H1 (cell line): ENCODE measurements around the gene POLR2I. TPM values are rescaled to one million over a fixed set of nuclear protein-coding genes. Genes with fewer than 3 reads are reported as not detected.

ENCODE experiments used
- CTCF ChIA-PET: fragments of 300-600 bp; sonication (Branson Sonifier 250); formaldehyde crosslinking; loops from one replicate; lab custom pipeline; 2021; ENCODE audit not compliant: partially characterized antibody; lab: Charles Lee
- POLR2A ChIA-PET: fragments of 300-600 bp; sonication (Branson Sonifier 250); formaldehyde crosslinking; loops from one replicate; lab custom pipeline; 2021; ENCODE audit warnings: inconsistent platforms; ENCODE audit not compliant: partially characterized antibody; lab: Charles Lee
- DNase-seq, 2 experiments: peaks; one replicate each; pipeline versions ENCODE4 v3.0.0 to v3.0.0-alpha.2; 2010 to 2022; ENCODE audit warnings: low spot score in 2 of 2, low read depth in 1 of 2, mixed read lengths in 1 of 2
- FAIRE-seq: peaks from 2 replicates; lab custom pipeline; 2011; peaks lifted over from hg19 to GRCh38; lab: Jason Lieb, UNC
- H2AFZ ChIP-seq: 2 replicates; pipeline ENCODE4 v1.8.1; 2012; ENCODE audit warnings: low read length, inconsistent platforms
- H2AK5ac ChIP-seq: 2 replicates; pipeline ENCODE4 v1.6.1; 2013; ENCODE audit warnings: low read depth, low read length
- H2BK120ac ChIP-seq: replicated peaks from 2 replicates; pipeline ENCODE3; 2013; ENCODE audit warnings: low read depth, low read length, inconsistent platforms
- H2BK12ac ChIP-seq: 2 replicates; pipeline ENCODE4 v1.6.1; 2013; ENCODE audit warnings: low read depth, low read length
- H2BK15ac ChIP-seq: 2 replicates; pipeline ENCODE4 v1.6.1; 2013; ENCODE audit warnings: low read length
- H2BK20ac ChIP-seq: 2 replicates; pipeline ENCODE4 v1.6.1; 2013; ENCODE audit warnings: low read length
- H2BK5ac ChIP-seq: 2 replicates; pipeline ENCODE4 v1.6.1; 2013; ENCODE audit warnings: low read depth, low read length
- H3K14ac ChIP-seq: 2 replicates; pipeline ENCODE4 v1.6.1; 2013; ENCODE audit warnings: inconsistent platforms; ENCODE audit not compliant: insufficient read length
- H3K18ac ChIP-seq: 2 replicates; pipeline ENCODE4 v1.6.1; 2013; ENCODE audit warnings: low read length; ENCODE audit errors: extremely low read depth
- H3K23ac ChIP-seq: 2 replicates; pipeline ENCODE4 v1.6.1; 2013; ENCODE audit warnings: inconsistent platforms; ENCODE audit not compliant: insufficient read length
- H3K23me2 ChIP-seq: 2 replicates; pipeline ENCODE4 v1.6.1; 2013; ENCODE audit warnings: low read depth, low read length
- H3K27ac ChIP-seq: 2 replicates; pipeline ENCODE4 v1.6.1; 2011; ENCODE audit warnings: low read depth, low read length, inconsistent platforms
- H3K27me3 ChIP-seq, 4 experiments: replicated peaks in 1 of 4; 1 replicate in 1 of 4; 2 replicates in 3 of 4; pipeline versions ENCODE4 v1.6.1 to v1.8.1; 2011 to 2013; ENCODE audit warnings: low read length in 3 of 4, mild to moderate bottlenecking in 3 of 4, inconsistent platforms in 2 of 4, mixed read lengths in 2 of 4, moderate library complexity in 1 of 4; ENCODE audit not compliant: control insufficient read depth in 3 of 4, insufficient read depth in 3 of 4; ENCODE audit errors: extremely low read depth in 1 of 4
- H3K36me3 ChIP-seq, 4 experiments: 2 replicates each; pipeline versions ENCODE4 v1.6.1 to v1.8.1; 2011 to 2013; ENCODE audit warnings: mild to moderate bottlenecking in 4 of 4, low read length in 3 of 4, moderate library complexity in 2 of 4, control low read depth in 1 of 4, inconsistent platforms in 1 of 4; ENCODE audit not compliant: insufficient read depth in 4 of 4, control insufficient read depth in 2 of 4
- H3K4ac ChIP-seq: replicated peaks from 2 replicates; pipeline ENCODE3; 2013; ENCODE audit warnings: low read length, low read depth, mixed read lengths, inconsistent platforms; ENCODE audit not compliant: insufficient read length
- H3K4me1 ChIP-seq, 4 experiments: replicated peaks in 1 of 4; 1 replicate in 1 of 4; 2 replicates in 3 of 4; pipeline versions ENCODE4 v1.6.1 to v1.8.1; 2011 to 2013; ENCODE audit warnings: low read length in 3 of 4, inconsistent platforms in 2 of 4, mixed read lengths in 1 of 4; ENCODE audit not compliant: insufficient read depth in 4 of 4, control insufficient read depth in 3 of 4
- H3K4me2 ChIP-seq, 2 experiments: 2 replicates each; pipeline versions ENCODE4 v1.6.1 to v1.8.1; 2011 to 2013; ENCODE audit warnings: low read depth in 2 of 2, low read length in 2 of 2, control low read depth in 1 of 2, inconsistent platforms in 1 of 2, mild to moderate bottlenecking in 1 of 2; ENCODE audit not compliant: insufficient read depth in 1 of 2
- H3K4me3 ChIP-seq, 4 experiments: fragments of 200-600, 300-600 bp in 1 of 4; sonication (generic), shearing (Covaris generic), sonication (Bioruptor Twin) in 1 of 4; 2 replicates each; pipeline versions ENCODE4 v1.5.1 to v1.8.1; 2011 to 2016; ENCODE audit warnings: low read length in 4 of 4, low read depth in 3 of 4, control low read depth in 2 of 4, inconsistent platforms in 2 of 4, mild to moderate bottlenecking in 2 of 4, mixed read lengths in 1 of 4, moderate library complexity in 1 of 4; ENCODE audit not compliant: insufficient read depth in 2 of 4; ENCODE audit errors: extremely low read depth in 1 of 4
- H3K56ac ChIP-seq: replicated peaks from 2 replicates; pipeline ENCODE3; 2013; ENCODE audit warnings: low read depth, mild to moderate bottlenecking, mixed read lengths, low read length, inconsistent platforms; ENCODE audit not compliant: insufficient read length
- H3K79me1 ChIP-seq: 2 replicates; pipeline ENCODE4 v1.6.1; 2013; ENCODE audit warnings: low read depth, low read length, control low read depth
- H3K79me2 ChIP-seq, 2 experiments: 2 replicates each; pipeline versions ENCODE4 v1.6.1 to v1.8.1; 2012 to 2013; ENCODE audit warnings: low read length in 2 of 2, mild to moderate bottlenecking in 2 of 2, inconsistent platforms in 1 of 2; ENCODE audit not compliant: insufficient read depth in 2 of 2, control insufficient read depth in 1 of 2
- H3K9ac ChIP-seq, 4 experiments: replicated peaks in 1 of 4; 1 replicate in 1 of 4; 2 replicates in 3 of 4; pipeline versions ENCODE4 v1.6.1 to v1.8.1; 2011 to 2013; ENCODE audit warnings: low read depth in 3 of 4, low read length in 3 of 4, control low read depth in 2 of 4, mild to moderate bottlenecking in 2 of 4, moderate library complexity in 2 of 4, inconsistent platforms in 1 of 4; ENCODE audit errors: extremely low read depth in 1 of 4
- H3K9me3 ChIP-seq, 2 experiments: 2 replicates each; pipeline versions ENCODE4 v1.6.1 to v1.8.1; 2012 to 2013; ENCODE audit warnings: mild to moderate bottlenecking in 2 of 2, moderate library complexity in 2 of 2, control low read depth in 1 of 2, inconsistent platforms in 1 of 2, low read depth in 1 of 2, low read length in 1 of 2, mixed read lengths in 1 of 2; ENCODE audit not compliant: insufficient read depth in 2 of 2
- H4K20me1 ChIP-seq, 2 experiments: replicated peaks in 1 of 2; 2 replicates each; pipeline versions ENCODE3 to v1.8.1; 2011 to 2013; ENCODE audit warnings: inconsistent platforms in 2 of 2, low read length in 2 of 2, mild to moderate bottlenecking in 1 of 2; ENCODE audit not compliant: insufficient read depth in 2 of 2, control insufficient read depth in 1 of 2
- H4K5ac ChIP-seq: 2 replicates; pipeline ENCODE4 v1.6.1; 2013; ENCODE audit warnings: low read length, low read depth, mixed read lengths, inconsistent platforms; ENCODE audit not compliant: insufficient read length
- H4K8ac ChIP-seq: 2 replicates; pipeline ENCODE4 v1.8.0; 2013; ENCODE audit warnings: mild to moderate bottlenecking, moderate library complexity, low read length, inconsistent platforms; ENCODE audit not compliant: insufficient read depth; ENCODE audit errors: extremely low read depth
- H4K91ac ChIP-seq: replicated peaks from 2 replicates; pipeline ENCODE3; 2013; ENCODE audit warnings: low read length, mixed read lengths, inconsistent platforms; ENCODE audit not compliant: insufficient read length
- ASH2L ChIP-seq: fragments of 200-600, 300-600 bp; sonication (generic); IDR thresholded peaks from one replicate; pipeline ENCODE4 v1.7.1; 2017; ENCODE audit warnings: low read length
- BACH1 ChIP-seq: IDR thresholded peaks from 2 replicates; pipeline ENCODE4 v1.6.1; 2012; ENCODE audit warnings: low read length, improper control_type of control experiment
- EGR1 ChIP-seq: IDR thresholded peaks from 2 replicates; pipeline ENCODE4 v1.6.1; 2011; ENCODE audit warnings: low read depth, low read length, borderline replicate concordance
- POLR2A ChIP-seq, 2 experiments: IDR thresholded peaks; 1 replicate in 1 of 2; 2 replicates in 1 of 2; pipeline ENCODE4 v1.6.1; 2011; ENCODE audit warnings: low read depth in 2 of 2, low read length in 2 of 2, mild to moderate bottlenecking in 2 of 2; ENCODE audit errors: control extremely low read depth in 1 of 2
- RBBP5 ChIP-seq: IDR thresholded peaks from 2 replicates; pipeline ENCODE4 v1.7.1; 2012; ENCODE audit warnings: low read depth, mild to moderate bottlenecking, inconsistent platforms, low read length, moderate library complexity, borderline replicate concordance
- TAF7 ChIP-seq: optimal IDR thresholded peaks from 2 replicates; pipeline ENCODE3; 2011; ENCODE audit warnings: low read depth, mild to moderate bottlenecking, inconsistent platforms, low read length, moderate library complexity, borderline replicate concordance
- TEAD4 ChIP-seq: IDR thresholded peaks from 2 replicates; pipeline ENCODE4 v1.6.1; 2012; ENCODE audit warnings: low read depth, low read length, inconsistent platforms, mixed read lengths
- WGBS, 2 experiments: shearing (Covaris generic) in 1 of 2; methylation state at CpG; one replicate each; pipeline versions ENCODE4 v1.1.6 to v1.1.7; 2013 to 2015; ENCODE audit warnings: low lambda C conversion rate in 2 of 2, mixed read lengths in 2 of 2, inconsistent platforms in 1 of 2, low coverage in 1 of 2, missing lambda C conversion rate in 1 of 2; ENCODE audit not compliant: insufficient replicate concordance in 2 of 2, insufficient coverage in 1 of 2, insufficient read length in 1 of 2; ENCODE audit errors: extremely low coverage in 1 of 2, missing lambda C conversion rate in 1 of 2; 5-methylcytosine and 5-hydroxymethylcytosine counted together
- polyA plus RNA-seq, 7 experiments: library from polyadenylated mRNA; depleted of rRNA in 3 of 7; stranded (reverse) in 5 of 7; unstranded in 2 of 7; fragments of >200 nt in 5 of 7; fragments of 200-250 nt in 2 of 7; gene quantifications; 1 replicate in 5 of 7; 2 replicates in 1 of 7; 4 replicates in 1 of 7; pipeline versions ENCODE4 v1.2.1 to v1.2.3, GENCODE V29; 2011 to 2013; ENCODE audit warnings: missing spikeins in 2 of 7, mixed read lengths in 2 of 7
- total RNA-seq: library from RNA; stranded (reverse); fragmentation: NEBNext Ultra II Directional; extraction: Animal tissue kit (Norgen Biotek cat#: 25700); gene quantifications from 2 replicates; pipeline ENCODE4 v1.2.1, GENCODE V29; 2021
- TF ChIP-seq, protein P1 (sequence below): IDR thresholded peaks from 2 replicates; pipeline ENCODE4 v1.6.1; 2011; ENCODE audit warnings: low read length, improper control_type of control experiment

POLR2I gene
- total and polyA plus RNA-seq, 2 of the 8 experiments (the other 6 are each of a cell fraction or from before 2014, with no cell fraction given), result 143 to 150 TPM

- H3K27me3 ChIP-seq, result no peaks in the 10 kb centered on the region
- no peak overlapping the region for H3K18ac ChIP-seq
- H3K27ac ChIP-seq, result no peak overlapping the region
- no peak overlapping the region for H2AK5ac ChIP-seq
- no peak overlapping the region for H2AFZ ChIP-seq
- no peaks in the 10 kb centered on the region for H3K23me2 ChIP-seq
- ChIA-PET CTCF (interaction anchor here (0.8 to 1.5 kb wide), 4 partner anchors 12 to 68 kb away, joined by 3 to 4 read pairs (median 4); no protein-coding TSS in a partner anchor), POLR2A (interaction anchor here (1.3 to 4.4 kb wide), 3 partner anchors 11 to 41 kb away, joined by 3 to 18 read pairs (median 17); partner anchors contain the start of genes POLR2I and TBCB)
- no peaks in the 10 kb centered on the region for H3K9me3 ChIP-seq
- no peak overlapping the region for H3K4me3 ChIP-seq
- no peak overlapping the region for H4K8ac ChIP-seq
- no peak overlapping the region for H2BK12ac ChIP-seq
- no peaks in the 10 kb centered on the region for H3K4me1 ChIP-seq
- H3K79me1 ChIP-seq, result no peaks in the 10 kb centered on the region
- no peak overlapping the region for H4K5ac ChIP-seq
- no peaks in the 10 kb centered on the region for H3K79me2 ChIP-seq
- no peak overlapping the region for H3K4ac ChIP-seq
- H2BK120ac ChIP-seq, result no peak overlapping the region
- H3K36me3 ChIP-seq, result peaks cover 19 to 60% (median 54%) of the 10 kb centered on the region in 4 experiments
- H3K23ac ChIP-seq, result no peak overlapping the region
- TF ChIP-seq, protein P1, sequence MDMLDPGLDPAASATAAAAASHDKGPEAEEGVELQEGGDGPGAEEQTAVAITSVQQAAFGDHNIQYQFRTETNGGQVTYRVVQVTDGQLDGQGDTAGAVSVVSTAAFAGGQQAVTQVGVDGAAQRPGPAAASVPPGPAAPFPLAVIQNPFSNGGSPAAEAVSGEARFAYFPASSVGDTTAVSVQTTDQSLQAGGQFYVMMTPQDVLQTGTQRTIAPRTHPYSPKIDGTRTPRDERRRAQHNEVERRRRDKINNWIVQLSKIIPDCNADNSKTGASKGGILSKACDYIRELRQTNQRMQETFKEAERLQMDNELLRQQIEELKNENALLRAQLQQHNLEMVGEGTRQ, result no peak
- TF ChIP-seq EGR1 (no peak), POLR2A (IDR thresholded peaks at IDR 0.05; ENCODE audit: control extremely low read depth in 1 of 2, low read depth in 2 of 2, low read length in 2 of 2) (no peak), RBBP5 (no peak), ASH2L (no peak), BACH1 (no peak), TEAD4 (no peak), TAF7 (no peak)
- no peak overlapping the region for H2BK5ac ChIP-seq
- H4K20me1 ChIP-seq, result peaks cover 0 to 3% of the 10 kb centered on the region in 2 experiments
- no peak overlapping the region for H2BK20ac ChIP-seq
- FAIRE-seq (no peak), DNase-seq (no peak)
- no peak overlapping the region for H4K91ac ChIP-seq
- no peak overlapping the region for H3K9ac ChIP-seq
- WGBS, 2 experiments, result 94% methylated on average over 24 of the region's 27 CpGs; no CpG with 5 or more reads in 1 of the 2 experiments
- no peak overlapping the region for H3K14ac ChIP-seq
- no peak overlapping the region for H2BK15ac ChIP-seq
- no peak overlapping the region for H3K4me2 ChIP-seq
- no peak overlapping the region for H3K56ac ChIP-seq
Measured at GRCh38 chr19:36101550-36102327, 12.9 kb downstream of the POLR2I start.
